ENCODE results near the gene XYLT2. TPM values are rescaled to one million over a fixed set of nuclear protein-coding genes. Genes with fewer than 3 reads are reported as not detected.

The XYLT2 gene
- total and polyA plus RNA-seq, 2 of the 8 experiments (the other 6 are each of a cell fraction or from before 2014, with no cell fraction given), result 28.0 to 29.9 TPM

GRCh38 chr17:50367401-50367800 is 21.5 kb downstream of the XYLT2 start:
- Histone ChIP-seq H3K79me1 (ENCODE audit: low read depth, low read length) (no peaks in the 10 kb centered on the region; the same call in 1 of the 2 replicates), H4K91ac (replicated peaks; ENCODE audit: insufficient read length, low read length) (no peak overlapping the region), H3K4me1 (replicated peaks in 1 of 4; ENCODE audit: control insufficient read depth in 3 of 4, insufficient read depth in 4 of 4, low read length in 3 of 4) (peaks cover 0 to 29% (median 10%) of the 10 kb centered on the region in 4 experiments; a peak in 6 of 7 replicates), H3K23me2 (ENCODE audit: low read depth, low read length) (0 out of 2 replicates have a peak, but pooled peaks cover 1% of the 10 kb centered on the region), H2BK5ac (ENCODE audit: low read depth, low read length) (no peak overlapping the region), H2BK15ac (ENCODE audit: low read length) (no peak overlapping the region), H3K27ac (ENCODE audit: low read depth, low read length) (no peak overlapping the region), H4K5ac (ENCODE audit: insufficient read length, low read depth, low read length) (no peak overlapping the region), H3K79me2 (ENCODE audit: control insufficient read depth in 1 of 2, insufficient read depth in 2 of 2, low read length in 2 of 2) (peaks cover 0 to 14% of the 10 kb centered on the region in 2 experiments; a peak in 2 of 4 replicates), H3K36me3 (ENCODE audit: control insufficient read depth in 2 of 4, insufficient read depth in 4 of 4, low read length in 3 of 4) (peaks cover 17 to 41% (median 27%) of the 10 kb centered on the region in 4 experiments; a peak in 7 of 8 replicates), H3K4me3 (ENCODE audit: extremely low read depth in 1 of 4, insufficient read depth in 2 of 4, low read depth in 3 of 4, low read length in 4 of 4) (no peak overlapping the region), H3K27me3 (replicated peaks in 1 of 4; ENCODE audit: control insufficient read depth in 3 of 4, extremely low read depth in 1 of 4, insufficient read depth in 3 of 4, low read length in 3 of 4) (no peaks in the 10 kb centered on the region), H3K18ac (ENCODE audit: extremely low read depth, low read length) (no peak overlapping the region), H2AK5ac (ENCODE audit: low read depth, low read length) (no peak overlapping the region), H3K14ac (ENCODE audit: insufficient read length) (no peak overlapping the region), H4K20me1 (replicated peaks in 1 of 2; ENCODE audit: control insufficient read depth in 1 of 2, insufficient read depth in 2 of 2, low read length in 2 of 2) (peaks cover 4 to 21% of the 10 kb centered on the region in 2 experiments), H3K9ac (replicated peaks in 1 of 4; ENCODE audit: extremely low read depth in 1 of 4, low read depth in 3 of 4, low read length in 3 of 4) (no peak overlapping the region), H2BK20ac (ENCODE audit: low read length) (no peak overlapping the region), H3K9me3 (ENCODE audit: insufficient read depth in 2 of 2, low read depth in 1 of 2, low read length in 1 of 2) (no peaks in the 10 kb centered on the region), H4K8ac (ENCODE audit: extremely low read depth, insufficient read depth, low read length) (no peak overlapping the region), H2AFZ (ENCODE audit: low read length) (no peak overlapping the region), H3K56ac (replicated peaks; ENCODE audit: insufficient read length, low read depth, low read length) (no peak overlapping the region), H3K4ac (replicated peaks; ENCODE audit: insufficient read length, low read depth, low read length) (no peak overlapping the region), H3K4me2 (ENCODE audit: insufficient read depth in 1 of 2, low read depth in 2 of 2, low read length in 2 of 2) (no peak overlapping the region), H2BK120ac (replicated peaks; ENCODE audit: low read depth, low read length) (no peak overlapping the region), H2BK12ac (ENCODE audit: low read depth, low read length) (no peak overlapping the region), H3K23ac (ENCODE audit: insufficient read length) (no peak overlapping the region)
- FAIRE-seq (no peak), DNase-seq (ENCODE audit: low read depth in 1 of 2, low spot score in 2 of 2) (no peak)
- ChIA-PET CTCF (ENCODE audit: partially characterized antibody) (interaction anchor here (1.0 to 3.1 kb wide), 2 partner anchors 13 to 30 kb away, joined by 4 to 20 read pairs; partner anchors contain the start of gene LRRC59), POLR2A (ENCODE audit: partially characterized antibody) (interaction anchor here (10.6 to 20.2 kb wide), 2 partner anchors 18 kb away, joined by 135 to 313 read pairs; partner anchors contain the start of genes EME1, LRRC59, MRPL27 and XYLT2)
- 100% methylated on average over 1 of the region's 1 CpG; no CpG with 5 or more reads in 1 of the 2 experiments for WGBS, 2 experiments (ENCODE audit: extremely low coverage in 1 of 2, insufficient coverage in 1 of 2, insufficient read length in 1 of 2, insufficient replicate concordance in 2 of 2, low coverage in 1 of 2, low lambda C conversion rate in 2 of 2, missing lambda C conversion rate in 1 of 2)
- TF ChIP-seq MAFK (IDR thresholded peaks at IDR 0.05; ENCODE audit: low read depth, low read length) (no peak), TBP (IDR thresholded peaks at IDR 0.05; ENCODE audit: low read depth, low read length) (no peak), TCF12 (IDR thresholded peaks at IDR 0.05; ENCODE audit: low read depth, low read length) (no peak)
